ENCODE results near the gene THRB. TPM values are rescaled to one million over a fixed set of nuclear protein-coding genes. Genes with fewer than 3 reads are reported as not detected.
A peak's percentile ranks its signal among the peaks of the same experiment; 100 is the strongest.

Gene THRB
- total RNA-seq, 1 experiment from 2014 or later = 5.8 TPM

- Mint-ChIP-seq H3K27ac (no peak overlapping the region), H3K27me3 (ENCODE audit: low read depth) (no peaks in the 10 kb centered on the region), H3K4me1 (peaks cover 15% of the 10 kb centered on the region), H3K4me3 (no peak overlapping the region), H3K9me3 (peaks cover 7% of the 10 kb centered on the region), H3K36me3 (peaks cover 6% of the 10 kb centered on the region; the same call in 1 of the 2 replicates)
- TF ChIP-seq ZNF512 (CRISPR knock-in tag; IDR thresholded peaks at IDR 0.05; ENCODE audit: borderline replicate concordance) = no peak
- no peak for TF ChIP-seq ZNF416 (CRISPR knock-in tag; IDR thresholded peaks at IDR 0.05)
- TF ChIP-seq JAZF1 (CRISPR knock-in tag; IDR thresholded peaks at IDR 0.05) = no peak
- TF ChIP-seq MYBL2 (CRISPR knock-in tag; IDR thresholded peaks at IDR 0.05) = no peak
- ChIA-PET POLR2A (no interaction called here), CTCF (no interaction called here)
- DNase-seq (ENCODE audit: low spot score) = no peak
- peak; percentile 93 for ATAC-seq
Measured at GRCh38 chr3:24296441-24297205, 198.0 kb downstream of the THRB start.

GRCh38 chr3:24294150-24294549, 200.5 kb downstream of the THRB start:
- Mint-ChIP-seq H3K4me3 (no peak overlapping the region), H3K27ac (no peak overlapping the region), H3K36me3 (peaks cover 6% of the 10 kb centered on the region; the same call in 1 of the 2 replicates), H3K9me3 (peaks cover 7% of the 10 kb centered on the region), H3K27me3 (ENCODE audit: low read depth) (no peaks in the 10 kb centered on the region), H3K4me1 (peaks cover 15% of the 10 kb centered on the region)
- TF ChIP-seq, protein P1, sequence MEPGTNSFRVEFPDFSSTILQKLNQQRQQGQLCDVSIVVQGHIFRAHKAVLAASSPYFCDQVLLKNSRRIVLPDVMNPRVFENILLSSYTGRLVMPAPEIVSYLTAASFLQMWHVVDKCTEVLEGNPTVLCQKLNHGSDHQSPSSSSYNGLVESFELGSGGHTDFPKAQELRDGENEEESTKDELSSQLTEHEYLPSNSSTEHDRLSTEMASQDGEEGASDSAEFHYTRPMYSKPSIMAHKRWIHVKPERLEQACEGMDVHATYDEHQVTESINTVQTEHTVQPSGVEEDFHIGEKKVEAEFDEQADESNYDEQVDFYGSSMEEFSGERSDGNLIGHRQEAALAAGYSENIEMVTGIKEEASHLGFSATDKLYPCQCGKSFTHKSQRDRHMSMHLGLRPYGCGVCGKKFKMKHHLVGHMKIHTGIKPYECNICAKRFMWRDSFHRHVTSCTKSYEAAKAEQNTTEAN (CRISPR knock-in tag; IDR thresholded peaks at IDR 0.05) = no peak
- TF ChIP-seq JUN (CRISPR knock-in tag; IDR thresholded peaks at IDR 0.05) (no peak), IRF2 (CRISPR knock-in tag; IDR thresholded peaks at IDR 0.05; ENCODE audit: borderline replicate concordance, low read depth) (no peak), HMGA2 (CRISPR knock-in tag; IDR thresholded peaks at IDR 0.05) (no peak), ZNF396 (CRISPR knock-in tag; IDR thresholded peaks at IDR 0.05; ENCODE audit: borderline replicate concordance) (no peak), FOXJ3 (CRISPR knock-in tag; IDR thresholded peaks at IDR 0.05; ENCODE audit: borderline replicate concordance) (no peak), ZBTB21 (CRISPR knock-in tag; IDR thresholded peaks at IDR 0.05; ENCODE audit: borderline replicate concordance) (no peak), MLX (CRISPR knock-in tag; IDR thresholded peaks at IDR 0.05) (no peak), FOXK1 (CRISPR knock-in tag; IDR thresholded peaks at IDR 0.05) (no peak), SMAD4 (CRISPR knock-in tag; IDR thresholded peaks at IDR 0.05) (no peak), NFATC4 (CRISPR knock-in tag; IDR thresholded peaks at IDR 0.05) (no peak), NR1H2 (CRISPR knock-in tag; IDR thresholded peaks at IDR 0.05) (no peak)
- TF ChIP-seq, protein P2, sequence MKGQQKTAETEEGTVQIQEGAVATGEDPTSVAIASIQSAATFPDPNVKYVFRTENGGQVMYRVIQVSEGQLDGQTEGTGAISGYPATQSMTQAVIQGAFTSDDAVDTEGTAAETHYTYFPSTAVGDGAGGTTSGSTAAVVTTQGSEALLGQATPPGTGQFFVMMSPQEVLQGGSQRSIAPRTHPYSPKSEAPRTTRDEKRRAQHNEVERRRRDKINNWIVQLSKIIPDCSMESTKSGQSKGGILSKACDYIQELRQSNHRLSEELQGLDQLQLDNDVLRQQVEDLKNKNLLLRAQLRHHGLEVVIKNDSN (CRISPR knock-in tag; IDR thresholded peaks at IDR 0.05) = no peak
- TF ChIP-seq, protein P3, sequence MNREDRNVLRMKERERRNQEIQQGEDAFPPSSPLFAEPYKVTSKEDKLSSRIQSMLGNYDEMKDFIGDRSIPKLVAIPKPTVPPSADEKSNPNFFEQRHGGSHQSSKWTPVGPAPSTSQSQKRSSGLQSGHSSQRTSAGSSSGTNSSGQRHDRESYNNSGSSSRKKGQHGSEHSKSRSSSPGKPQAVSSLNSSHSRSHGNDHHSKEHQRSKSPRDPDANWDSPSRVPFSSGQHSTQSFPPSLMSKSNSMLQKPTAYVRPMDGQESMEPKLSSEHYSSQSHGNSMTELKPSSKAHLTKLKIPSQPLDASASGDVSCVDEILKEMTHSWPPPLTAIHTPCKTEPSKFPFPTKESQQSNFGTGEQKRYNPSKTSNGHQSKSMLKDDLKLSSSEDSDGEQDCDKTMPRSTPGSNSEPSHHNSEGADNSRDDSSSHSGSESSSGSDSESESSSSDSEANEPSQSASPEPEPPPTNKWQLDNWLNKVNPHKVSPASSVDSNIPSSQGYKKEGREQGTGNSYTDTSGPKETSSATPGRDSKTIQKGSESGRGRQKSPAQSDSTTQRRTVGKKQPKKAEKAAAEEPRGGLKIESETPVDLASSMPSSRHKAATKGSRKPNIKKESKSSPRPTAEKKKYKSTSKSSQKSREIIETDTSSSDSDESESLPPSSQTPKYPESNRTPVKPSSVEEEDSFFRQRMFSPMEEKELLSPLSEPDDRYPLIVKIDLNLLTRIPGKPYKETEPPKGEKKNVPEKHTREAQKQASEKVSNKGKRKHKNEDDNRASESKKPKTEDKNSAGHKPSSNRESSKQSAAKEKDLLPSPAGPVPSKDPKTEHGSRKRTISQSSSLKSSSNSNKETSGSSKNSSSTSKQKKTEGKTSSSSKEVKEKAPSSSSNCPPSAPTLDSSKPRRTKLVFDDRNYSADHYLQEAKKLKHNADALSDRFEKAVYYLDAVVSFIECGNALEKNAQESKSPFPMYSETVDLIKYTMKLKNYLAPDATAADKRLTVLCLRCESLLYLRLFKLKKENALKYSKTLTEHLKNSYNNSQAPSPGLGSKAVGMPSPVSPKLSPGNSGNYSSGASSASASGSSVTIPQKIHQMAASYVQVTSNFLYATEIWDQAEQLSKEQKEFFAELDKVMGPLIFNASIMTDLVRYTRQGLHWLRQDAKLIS (CRISPR knock-in tag; IDR thresholded peaks at IDR 0.05; ENCODE audit: borderline replicate concordance) = no peak
- TF ChIP-seq, protein P4, sequence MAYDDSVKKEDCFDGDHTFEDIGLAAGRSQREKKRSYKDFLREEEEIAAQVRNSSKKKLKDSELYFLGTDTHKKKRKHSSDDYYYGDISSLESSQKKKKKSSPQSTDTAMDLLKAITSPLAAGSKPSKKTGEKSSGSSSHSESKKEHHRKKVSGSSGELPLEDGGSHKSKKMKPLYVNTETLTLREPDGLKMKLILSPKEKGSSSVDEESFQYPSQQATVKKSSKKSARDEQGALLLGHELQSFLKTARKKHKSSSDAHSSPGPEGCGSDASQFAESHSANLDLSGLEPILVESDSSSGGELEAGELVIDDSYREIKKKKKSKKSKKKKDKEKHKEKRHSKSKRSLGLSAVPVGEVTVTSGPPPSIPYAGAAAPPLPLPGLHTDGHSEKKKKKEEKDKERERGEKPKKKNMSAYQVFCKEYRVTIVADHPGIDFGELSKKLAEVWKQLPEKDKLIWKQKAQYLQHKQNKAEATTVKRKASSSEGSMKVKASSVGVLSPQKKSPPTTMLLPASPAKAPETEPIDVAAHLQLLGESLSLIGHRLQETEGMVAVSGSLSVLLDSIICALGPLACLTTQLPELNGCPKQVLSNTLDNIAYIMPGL (CRISPR knock-in tag; IDR thresholded peaks at IDR 0.05) = no peak
- TF ChIP-seq, protein P5, sequence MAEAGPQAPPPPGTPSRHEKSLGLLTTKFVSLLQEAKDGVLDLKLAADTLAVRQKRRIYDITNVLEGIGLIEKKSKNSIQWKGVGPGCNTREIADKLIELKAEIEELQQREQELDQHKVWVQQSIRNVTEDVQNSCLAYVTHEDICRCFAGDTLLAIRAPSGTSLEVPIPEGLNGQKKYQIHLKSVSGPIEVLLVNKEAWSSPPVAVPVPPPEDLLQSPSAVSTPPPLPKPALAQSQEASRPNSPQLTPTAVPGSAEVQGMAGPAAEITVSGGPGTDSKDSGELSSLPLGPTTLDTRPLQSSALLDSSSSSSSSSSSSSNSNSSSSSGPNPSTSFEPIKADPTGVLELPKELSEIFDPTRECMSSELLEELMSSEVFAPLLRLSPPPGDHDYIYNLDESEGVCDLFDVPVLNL (CRISPR knock-in tag; IDR thresholded peaks at IDR 0.05; ENCODE audit: borderline replicate concordance, low read depth) = no peak
- ChIA-PET POLR2A (no interaction called here), CTCF (no interaction called here)
- ATAC-seq (no peak), DNase-seq (ENCODE audit: low spot score) (no peak)
